RWPE2 (cell line): ENCODE measurements around the gene CHD3.

Experiments
- ATAC-seq: fragments of 200-7000 bp; cut with Tn5 transposase; 3 replicates; pipeline ENCODE4 v1.9.1; 2021; ENCODE audit warnings: low read depth
- DNase-seq: peaks from one replicate; pipeline ENCODE4 v3.0.0-alpha.2; 2020; ENCODE audit warnings: low spot score
- H3K27ac ChIP-seq: fragments of 450-650 bp; 2 replicates; pipeline ENCODE4 v1.5.1; 2017; ENCODE audit warnings: mild to moderate bottlenecking; ENCODE audit not compliant: poor library complexity, severe bottlenecking
- H3K27me3 ChIP-seq: fragments of 250-450 bp; sonication (Bioruptor Pico); 2 replicates; pipeline ENCODE4 v1.5.1; 2021; ENCODE audit warnings: mild to moderate bottlenecking, moderate library complexity; ENCODE audit not compliant: insufficient read depth, poor library complexity, severe bottlenecking
- H3K36me3 ChIP-seq: fragments of 250-450 bp; sonication (Bioruptor Pico); 2 replicates; pipeline ENCODE4 v1.5.1; 2020; ENCODE audit warnings: low read depth, mild to moderate bottlenecking, moderate library complexity
- H3K4me1 ChIP-seq: fragments of 250-450 bp; sonication (Bioruptor Pico); 2 replicates; pipeline ENCODE4 v1.5.1; 2021; ENCODE audit warnings: mild to moderate bottlenecking, moderate library complexity; ENCODE audit not compliant: insufficient read depth, poor library complexity, severe bottlenecking
- H3K4me3 ChIP-seq: fragments of 250-450 bp; sonication (Bioruptor Pico); 2 replicates; pipeline ENCODE4 v1.5.1; 2021; ENCODE audit warnings: mild to moderate bottlenecking, moderate library complexity; ENCODE audit not compliant: severe bottlenecking
- H3K9me3 ChIP-seq: fragments of 250-450 bp; sonication (Bioruptor Pico); 2 replicates; pipeline ENCODE4 v1.5.1; 2021; ENCODE audit warnings: mild to moderate bottlenecking, moderate library complexity; ENCODE audit not compliant: severe bottlenecking
- TF ChIP-seq, protein P1 (sequence below): fragments of 450-650 bp; IDR thresholded peaks from one replicate; pipeline ENCODE4 v1.5.1; 2017; ENCODE audit warnings: mild to moderate bottlenecking, moderate library complexity; ENCODE audit not compliant: poor library complexity, severe bottlenecking

Gene CHD3

DNA sequence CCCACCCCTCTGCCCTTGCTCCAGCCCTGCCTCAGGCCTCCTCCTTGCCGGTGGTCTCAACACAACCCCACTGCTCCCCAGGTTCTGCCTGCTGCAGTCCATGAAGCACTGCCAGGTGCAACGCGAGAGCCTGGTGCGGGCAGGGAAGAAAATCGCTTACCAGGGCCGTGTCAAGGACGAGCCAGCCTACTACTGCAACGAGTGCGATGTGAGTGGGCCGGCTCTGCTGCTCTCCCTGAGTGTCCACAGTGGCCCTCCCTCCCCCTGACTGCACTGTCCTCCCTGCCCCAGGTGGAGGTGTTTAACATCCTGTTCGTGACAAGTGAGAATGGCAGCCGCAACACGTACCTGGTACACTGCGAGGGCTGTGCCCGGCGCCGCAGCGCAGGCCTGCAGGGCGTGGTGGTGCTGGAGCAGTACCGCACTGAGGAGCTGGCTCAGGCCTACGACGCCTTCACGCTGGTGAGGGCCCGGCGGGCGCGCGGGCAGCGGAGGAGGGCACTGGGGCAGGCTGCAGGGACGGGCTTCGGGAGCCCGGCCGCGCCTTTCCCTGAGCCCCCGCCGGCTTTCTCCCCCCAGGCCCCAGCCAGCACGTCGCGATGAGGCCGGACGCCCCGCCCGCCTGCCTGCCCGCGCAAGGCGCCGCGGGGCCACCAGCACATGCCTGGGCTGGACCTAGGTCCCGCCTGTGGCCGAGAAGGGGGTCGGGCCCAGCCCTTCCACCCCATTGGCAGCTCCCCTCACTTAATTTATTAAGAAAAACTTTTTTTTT is 35.5 kb upstream of the CHD3 start:
- Histone ChIP-seq H3K4me3 (no peak overlapping the region), H3K36me3 (peaks cover 51% of the 10 kb centered on the region), H3K4me1 (no peaks in the 10 kb centered on the region), H3K9me3 (no peaks in the 10 kb centered on the region), H3K27me3 (no peaks in the 10 kb centered on the region), H3K27ac (no peak overlapping the region)
- DNase-seq, result no peak
- TF ChIP-seq, protein P1, sequence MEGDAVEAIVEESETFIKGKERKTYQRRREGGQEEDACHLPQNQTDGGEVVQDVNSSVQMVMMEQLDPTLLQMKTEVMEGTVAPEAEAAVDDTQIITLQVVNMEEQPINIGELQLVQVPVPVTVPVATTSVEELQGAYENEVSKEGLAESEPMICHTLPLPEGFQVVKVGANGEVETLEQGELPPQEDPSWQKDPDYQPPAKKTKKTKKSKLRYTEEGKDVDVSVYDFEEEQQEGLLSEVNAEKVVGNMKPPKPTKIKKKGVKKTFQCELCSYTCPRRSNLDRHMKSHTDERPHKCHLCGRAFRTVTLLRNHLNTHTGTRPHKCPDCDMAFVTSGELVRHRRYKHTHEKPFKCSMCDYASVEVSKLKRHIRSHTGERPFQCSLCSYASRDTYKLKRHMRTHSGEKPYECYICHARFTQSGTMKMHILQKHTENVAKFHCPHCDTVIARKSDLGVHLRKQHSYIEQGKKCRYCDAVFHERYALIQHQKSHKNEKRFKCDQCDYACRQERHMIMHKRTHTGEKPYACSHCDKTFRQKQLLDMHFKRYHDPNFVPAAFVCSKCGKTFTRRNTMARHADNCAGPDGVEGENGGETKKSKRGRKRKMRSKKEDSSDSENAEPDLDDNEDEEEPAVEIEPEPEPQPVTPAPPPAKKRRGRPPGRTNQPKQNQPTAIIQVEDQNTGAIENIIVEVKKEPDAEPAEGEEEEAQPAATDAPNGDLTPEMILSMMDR, result no peak
- ATAC-seq, result no peak

DNA sequence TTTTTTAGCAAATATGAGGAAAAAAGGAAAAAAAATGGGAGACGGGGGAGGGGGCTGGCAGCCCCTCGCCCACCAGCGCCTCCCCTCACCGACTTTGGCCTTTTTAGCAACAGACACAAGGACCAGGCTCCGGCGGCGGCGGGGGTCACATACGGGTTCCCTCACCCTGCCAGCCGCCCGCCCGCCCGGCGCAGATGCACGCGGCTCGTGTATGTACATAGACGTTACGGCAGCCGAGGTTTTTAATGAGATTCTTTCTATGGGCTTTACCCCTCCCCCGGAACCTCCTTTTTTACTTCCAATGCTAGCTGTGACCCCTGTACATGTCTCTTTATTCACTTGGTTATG is 34.9 kb upstream of the CHD3 start:
- Histone ChIP-seq H3K9me3 (no peaks in the 10 kb centered on the region), H3K4me3 (no peak overlapping the region), H3K27me3 (no peaks in the 10 kb centered on the region), H3K4me1 (no peaks in the 10 kb centered on the region), H3K36me3 (peaks cover 49% of the 10 kb centered on the region), H3K27ac (no peak overlapping the region)
- TF ChIP-seq, protein P1, result no peak
- ATAC-seq (no peak), DNase-seq (no peak)

DNA sequence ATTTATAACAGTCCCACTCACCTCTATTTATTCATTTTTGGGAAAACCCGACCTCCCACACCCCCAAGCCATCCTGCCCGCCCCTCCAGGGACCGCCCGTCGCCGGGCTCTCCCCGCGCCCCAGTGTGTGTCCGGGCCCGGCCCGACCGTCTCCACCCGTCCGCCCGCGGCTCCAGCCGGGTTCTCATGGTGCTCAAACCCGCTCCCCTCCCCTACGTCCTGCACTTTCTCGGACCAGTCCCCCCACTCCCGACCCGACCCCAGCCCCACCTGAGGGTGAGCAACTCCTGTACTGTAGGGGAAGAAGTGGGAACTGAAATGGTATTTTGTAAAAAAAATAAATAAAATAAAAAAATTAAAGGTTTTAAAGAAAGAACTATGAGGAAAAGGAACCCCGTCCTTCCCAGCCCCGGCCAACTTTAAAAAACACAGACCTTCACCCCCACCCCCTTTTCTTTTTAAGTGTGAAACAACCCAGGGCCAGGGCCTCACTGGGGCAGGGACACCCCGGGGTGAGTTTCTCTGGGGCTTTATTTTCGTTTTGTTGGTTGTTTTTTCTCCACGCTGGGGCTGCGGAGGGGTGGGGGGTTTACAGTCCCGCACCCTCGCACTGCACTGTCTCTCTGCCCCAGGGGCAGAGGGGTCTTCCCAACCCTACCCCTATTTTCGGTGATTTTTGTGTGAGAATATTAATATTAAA is 34.4 kb upstream of the CHD3 start:
- Histone ChIP-seq H3K4me1 (no peaks in the 10 kb centered on the region), H3K4me3 (no peak overlapping the region), H3K9me3 (no peaks in the 10 kb centered on the region), H3K27ac (no peak overlapping the region), H3K27me3 (no peaks in the 10 kb centered on the region), H3K36me3 (peaks cover 49% of the 10 kb centered on the region)
- DNase-seq, result no peak
- TF ChIP-seq, protein P1, result no peak
- ATAC-seq, result no peak

DNA sequence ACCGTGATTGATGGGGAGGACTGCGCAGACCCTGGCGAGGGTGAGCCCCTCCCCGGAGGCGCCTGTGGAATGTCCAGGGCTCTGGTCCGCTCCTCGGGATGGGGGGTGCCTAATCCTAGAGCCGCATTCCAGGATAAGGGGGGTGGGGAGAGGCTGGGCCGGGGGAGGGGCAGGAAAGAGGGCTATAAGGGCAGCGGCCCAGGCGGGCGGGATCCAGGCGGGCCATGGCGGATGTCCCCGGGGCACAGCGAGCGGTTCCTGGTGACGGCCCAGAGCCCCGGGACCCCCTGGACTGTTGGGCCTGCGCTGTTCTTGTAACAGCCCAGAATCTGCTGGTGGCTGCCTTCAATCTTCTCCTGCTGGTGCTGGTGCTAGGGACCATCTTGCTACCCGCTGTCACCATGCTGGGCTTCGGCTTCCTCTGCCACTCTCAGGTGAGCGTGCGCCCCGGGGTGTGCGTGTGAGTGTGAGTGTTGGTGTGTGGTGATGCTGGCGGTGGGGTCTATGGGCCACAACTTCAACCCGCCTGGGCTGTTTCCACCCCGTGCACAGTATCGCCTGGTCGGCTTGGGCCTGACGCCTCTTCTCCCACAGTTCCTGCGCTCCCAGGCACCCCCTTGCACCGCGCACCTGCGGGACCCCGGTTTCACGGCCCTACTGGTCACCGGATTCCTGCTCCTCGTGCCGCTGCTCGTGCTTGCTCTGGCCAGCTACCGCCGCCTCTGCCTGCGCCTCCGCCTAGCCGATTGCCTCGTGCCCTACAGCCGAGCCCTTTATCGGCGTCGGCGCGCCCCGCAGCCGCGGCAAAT is 33.5 kb upstream of the CHD3 start, which contains the start of gene TMEM88:
TMEM88 (plus strand) TSS at position 216 of the 809 bp plus-strand sequence; CDS start at position 225, 9 bp downstream.
- no peaks in the 10 kb centered on the region for H3K9me3 ChIP-seq
- TF ChIP-seq, protein P1, result no peak
- H3K4me1 ChIP-seq, result no peaks in the 10 kb centered on the region
- ATAC-seq (no peak), DNase-seq (no peak)
- no peaks in the 10 kb centered on the region for H3K27me3 ChIP-seq
- H3K4me3 ChIP-seq, result peak within 1 kb of the TSS; percentile 59
- H3K27ac ChIP-seq, result peak within 1 kb of the TSS; percentile 82
- peaks cover 46% of the 10 kb centered on the region for H3K36me3 ChIP-seq
